B cell (primary cell): ENCODE measurements around the gene OPN4.

Experiments
- EZH2 ChIP-seq: IDR thresholded peaks from 2 replicates; pipeline ENCODE4 v1.6.1; 2012; ENCODE audit warnings: borderline replicate concordance, low read depth, mild to moderate bottlenecking, moderate library complexity, low read length; ENCODE audit not compliant: insufficient read depth, poor library complexity, severe bottlenecking
- TF ChIP-seq, protein P1 (sequence below): fragments of 200-600 bp; IDR thresholded peaks from one replicate; pipeline ENCODE4 v1.8.0; 2022; ENCODE audit warnings: antibody characterized with exemption, mild to moderate bottlenecking

GRCh38 chr10:86613905-86614304 lies 40.4 kb upstream of the OPN4 start:
- no peak for TF ChIP-seq EZH2
- TF ChIP-seq, protein P1, sequence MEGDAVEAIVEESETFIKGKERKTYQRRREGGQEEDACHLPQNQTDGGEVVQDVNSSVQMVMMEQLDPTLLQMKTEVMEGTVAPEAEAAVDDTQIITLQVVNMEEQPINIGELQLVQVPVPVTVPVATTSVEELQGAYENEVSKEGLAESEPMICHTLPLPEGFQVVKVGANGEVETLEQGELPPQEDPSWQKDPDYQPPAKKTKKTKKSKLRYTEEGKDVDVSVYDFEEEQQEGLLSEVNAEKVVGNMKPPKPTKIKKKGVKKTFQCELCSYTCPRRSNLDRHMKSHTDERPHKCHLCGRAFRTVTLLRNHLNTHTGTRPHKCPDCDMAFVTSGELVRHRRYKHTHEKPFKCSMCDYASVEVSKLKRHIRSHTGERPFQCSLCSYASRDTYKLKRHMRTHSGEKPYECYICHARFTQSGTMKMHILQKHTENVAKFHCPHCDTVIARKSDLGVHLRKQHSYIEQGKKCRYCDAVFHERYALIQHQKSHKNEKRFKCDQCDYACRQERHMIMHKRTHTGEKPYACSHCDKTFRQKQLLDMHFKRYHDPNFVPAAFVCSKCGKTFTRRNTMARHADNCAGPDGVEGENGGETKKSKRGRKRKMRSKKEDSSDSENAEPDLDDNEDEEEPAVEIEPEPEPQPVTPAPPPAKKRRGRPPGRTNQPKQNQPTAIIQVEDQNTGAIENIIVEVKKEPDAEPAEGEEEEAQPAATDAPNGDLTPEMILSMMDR: no peak
